GM10248 (cell line): Measurements from ENCODE around the gene SORCS3.

ENCODE experiments used
- CTCF ChIA-PET: fragments of 300-600 bp; sonication (Branson Sonifier 250); formaldehyde crosslinking; extraction: SDS; loops from one replicate; lab custom pipeline; 2021; ENCODE audit warnings: antibody characterized with exemption; lab: Yijun Ruan, JAX
- POLR2A ChIA-PET: fragments of 350-650 bp; sonication (Branson Sonifier 250); formaldehyde crosslinking; extraction: SDS; loops from one replicate; lab custom pipeline; 2020; ENCODE audit warnings: antibody characterized with exemption; lab: Yijun Ruan, JAX
- DNase-seq: peaks from one replicate; pipeline ENCODE4 v3.0.0; 2012; ENCODE audit errors: extremely low spot score
- CTCF ChIP-seq: IDR thresholded peaks from 2 replicates; pipeline ENCODE4 v1.5.1; 2012; ENCODE audit warnings: mild to moderate bottlenecking, low read depth; ENCODE audit errors: extremely low read depth, missing control alignments, control extremely low read depth

The SORCS3 gene

GRCh38 chr10:104875561-104875960, 234.5 kb downstream of the SORCS3 start:
- CTCF ChIA-PET, result no interaction called here
- TF ChIP-seq CTCF, result no peak
- DNase-seq, result no peak
- POLR2A ChIA-PET, result no interaction called here

- no peak for DNase-seq
- ChIA-PET POLR2A (no interaction called here), CTCF (interaction anchor here (1.5 kb wide), 1 partner anchor 12 kb away, joined by 4 read pairs; no protein-coding TSS in a partner anchor)
- no peak for TF ChIP-seq CTCF
Observed at GRCh38 chr10:104880624-104881398, 239.7 kb downstream of the SORCS3 start.

- no peak for TF ChIP-seq CTCF
- no peak for DNase-seq
- ChIA-PET POLR2A (no interaction called here), CTCF (no interaction called here)
Observed at GRCh38 chr10:104881740-104882139, 240.7 kb downstream of the SORCS3 start.

GRCh38 chr10:104892879-104893617, 252.0 kb downstream of the SORCS3 start:
- CTCF ChIA-PET, result no interaction called here
- no peak for DNase-seq
- no peak for TF ChIP-seq CTCF
- POLR2A ChIA-PET, result no interaction called here

GRCh38 chr10:104893701-104894100, 252.6 kb downstream of the SORCS3 start:
- CTCF ChIA-PET, result no interaction called here
- DNase-seq, result no peak
- TF ChIP-seq CTCF, result no peak
- POLR2A ChIA-PET, result interaction anchor here (0.5 kb wide), 1 partner anchor 375 kb away, joined by 3 read pairs; no protein-coding TSS in a partner anchor

- ChIA-PET POLR2A (no interaction called here), CTCF (interaction anchor here (1.5 kb wide), 1 partner anchor 12 kb away, joined by 3 read pairs; no protein-coding TSS in a partner anchor)
- TF ChIP-seq CTCF, result no peak
- no peak for DNase-seq
Observed at GRCh38 chr10:104894681-104895080, 253.6 kb downstream of the SORCS3 start.
